DLD1 (cell line): Measurements from ENCODE around the gene BFSP1.

Source experiments
- in situ Hi-C: cut with HindIII; loops from 2 replicates; pipeline ENCODE4 v1.10.0; 2017; ENCODE audit warnings: low sequenced_read_pairs

Gene BFSP1

DNA sequence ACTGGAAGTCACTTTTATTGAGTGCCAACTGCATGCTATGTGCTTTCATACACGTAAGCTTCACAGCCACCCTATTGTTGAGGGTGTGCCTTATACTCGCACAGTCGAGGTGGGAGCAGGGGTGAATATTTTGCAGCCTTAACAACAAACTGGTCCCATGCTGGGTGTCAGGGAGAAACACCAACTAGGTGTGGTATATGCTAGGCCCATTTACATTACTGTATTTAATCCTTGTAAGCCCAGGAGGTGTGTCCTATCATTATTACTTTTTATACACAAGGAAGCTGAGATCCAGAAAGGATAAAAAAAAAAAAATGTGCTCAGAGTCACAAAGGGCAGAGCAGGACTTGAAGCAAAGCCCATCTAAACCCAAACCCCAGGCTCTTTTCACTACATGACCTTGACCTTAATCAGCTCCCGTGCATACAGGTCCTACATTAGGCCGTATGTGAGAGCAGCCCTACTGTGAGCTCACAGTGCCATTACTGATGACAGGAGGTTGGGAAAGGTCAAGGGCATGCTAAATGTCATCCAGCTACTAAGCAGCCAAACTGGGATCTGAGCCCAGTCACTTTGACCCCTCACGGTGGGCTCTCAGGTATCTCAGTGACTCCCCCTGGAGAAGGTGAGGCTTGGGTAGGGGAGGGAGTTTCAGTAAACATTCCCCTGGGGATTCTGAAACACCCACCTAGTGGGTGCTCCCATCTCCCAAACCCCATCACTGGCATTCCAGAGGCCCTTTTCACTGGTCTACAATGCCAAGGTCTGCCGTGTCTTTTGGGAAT, 61.7 kb downstream of the BFSP1 start:
- in situ Hi-C loops, result no loop called here

DNA sequence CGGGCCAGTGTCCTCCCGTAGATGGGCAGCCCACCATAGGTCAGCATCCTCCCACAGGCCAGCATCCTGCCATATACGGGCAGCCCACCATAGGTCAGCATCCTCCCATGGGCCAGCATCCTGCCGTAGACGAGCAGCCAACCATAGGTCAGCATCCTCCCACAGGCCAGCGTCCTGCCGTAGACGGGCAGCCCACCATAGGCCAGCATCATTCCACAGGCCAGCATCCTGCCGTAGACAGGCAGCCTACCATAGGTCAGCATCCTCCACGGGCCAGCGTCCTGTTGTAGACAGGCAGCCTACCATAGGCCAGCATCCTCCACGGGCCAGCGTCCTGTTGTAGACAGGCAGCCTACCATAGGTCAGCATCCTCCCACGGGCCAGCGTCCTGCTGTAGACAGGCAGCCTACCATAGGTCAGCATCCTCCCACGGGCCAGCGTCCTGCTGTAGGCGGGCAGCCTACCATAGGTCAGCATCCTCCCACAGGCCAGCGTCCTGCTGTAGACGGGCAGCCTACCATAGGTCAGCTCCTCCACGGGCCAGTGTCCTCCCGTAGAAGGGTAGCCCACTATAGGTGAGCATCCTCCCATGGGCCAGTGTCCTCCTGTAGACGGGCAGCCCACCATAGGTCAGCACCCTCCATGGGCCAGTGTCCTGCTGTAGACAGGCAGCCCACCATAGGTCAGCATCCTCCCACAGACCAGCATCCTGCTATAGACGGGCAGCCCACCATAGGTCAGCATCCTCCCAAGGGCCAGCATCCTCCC, 62.9 kb downstream of the BFSP1 start:
- in situ Hi-C loops, result no loop called here

DNA sequence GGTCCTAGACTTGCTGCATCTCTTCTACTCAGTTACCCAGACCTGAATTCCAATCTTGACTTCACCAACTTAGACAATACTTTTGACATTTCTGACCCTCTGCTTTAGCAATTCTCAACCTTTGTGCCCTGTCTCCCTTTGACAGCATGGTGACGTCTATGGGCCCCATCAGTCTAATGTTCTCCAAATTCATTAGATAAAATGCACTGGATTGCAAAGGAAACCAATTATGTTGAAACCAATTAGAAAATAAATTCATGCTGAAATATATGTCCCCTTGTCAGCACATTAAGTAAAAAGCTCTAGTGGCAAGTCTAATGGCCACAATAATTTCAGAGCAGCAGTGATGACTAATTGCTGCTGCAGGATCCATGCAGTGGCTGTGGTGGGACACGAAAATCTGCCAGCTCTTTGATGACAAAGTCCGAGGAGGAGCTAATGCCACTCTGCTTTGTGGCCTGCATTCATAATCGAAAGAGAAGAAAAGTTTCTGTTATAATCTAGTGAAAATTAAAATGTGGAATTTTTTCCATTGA, 64.0 kb downstream of the BFSP1 start:
- in situ Hi-C loops, result no loop called here

DNA sequence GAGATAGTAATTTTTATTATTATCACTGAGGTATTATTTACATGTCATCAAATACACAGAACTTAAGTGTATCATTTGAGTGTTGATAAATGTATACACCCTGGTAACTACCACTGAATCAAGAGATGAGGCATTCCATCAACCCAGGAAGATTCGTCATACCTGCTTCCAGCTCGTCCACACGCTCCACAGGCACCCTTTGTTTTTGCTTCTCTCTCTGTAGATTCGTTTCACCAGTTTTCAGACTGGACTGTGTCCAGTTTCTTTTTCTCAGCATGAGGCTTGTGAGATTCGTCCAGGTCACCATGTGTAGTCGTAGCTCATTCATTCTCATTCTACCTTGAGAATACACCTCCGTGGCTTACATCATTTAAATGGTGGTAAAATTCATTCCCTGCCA, 64.5 kb downstream of the BFSP1 start:
- in situ Hi-C loops, result no loop called here

DNA sequence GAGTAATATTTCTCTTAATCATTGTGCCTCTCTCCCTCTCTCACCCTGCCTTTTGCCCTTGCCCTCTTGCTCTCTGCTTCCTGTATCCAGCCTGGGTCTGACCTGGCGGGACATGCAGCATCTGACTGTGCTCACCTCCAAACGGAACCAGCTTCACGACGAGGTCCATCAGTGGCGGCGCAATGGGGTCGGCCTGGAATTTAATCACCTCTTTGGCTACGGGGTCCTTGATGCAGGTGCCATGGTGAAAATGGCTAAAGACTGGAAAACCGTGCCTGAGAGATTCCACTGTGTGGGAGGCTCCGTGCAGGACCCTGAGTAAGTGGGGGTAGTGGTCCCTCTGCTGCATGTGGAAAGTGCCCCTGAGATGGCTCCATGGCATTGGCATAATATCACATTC, 65.9 kb downstream of the BFSP1 start:
- in situ Hi-C loops, result no loop called here

DNA sequence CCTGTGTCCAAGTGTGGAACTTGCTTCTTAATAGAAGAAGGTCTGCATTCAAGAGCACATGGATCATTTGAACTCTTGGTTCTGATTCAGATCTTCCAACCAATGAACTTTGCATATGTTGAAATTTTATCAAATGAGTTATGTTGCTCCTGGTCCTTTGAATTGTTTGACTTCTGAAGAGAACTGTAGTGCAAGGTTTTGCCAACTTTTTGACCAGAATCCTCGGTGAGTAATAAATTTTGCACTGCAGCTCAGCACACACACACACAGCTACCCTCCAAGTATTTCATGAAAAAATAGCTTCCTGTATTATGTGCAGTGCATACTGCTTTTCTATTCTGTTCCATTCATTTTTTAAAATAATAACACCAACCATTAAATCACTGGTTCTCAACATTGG, 67.5 kb downstream of the BFSP1 start:
- in situ Hi-C loops, result no loop called here

DNA sequence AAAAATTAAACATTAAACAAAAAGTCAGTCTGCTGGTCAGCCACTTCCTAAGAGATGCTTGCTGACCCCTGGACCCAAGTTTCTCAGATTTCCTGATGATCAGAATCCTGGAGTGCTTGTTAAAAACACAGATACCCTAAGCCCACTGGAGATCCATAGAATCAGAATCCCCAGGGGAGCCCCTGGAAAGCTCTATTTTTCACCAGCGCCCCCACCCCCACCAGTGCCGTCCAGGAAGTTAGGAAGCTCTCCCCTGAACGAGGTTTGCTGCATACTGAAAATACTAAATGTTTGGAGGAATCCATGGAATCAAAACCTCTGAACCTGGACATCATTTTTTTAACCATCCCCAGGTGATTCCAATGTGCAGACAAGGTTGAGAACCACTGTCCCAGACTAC, 69.2 kb downstream of the BFSP1 start:
- in situ Hi-C loops, result no loop called here

DNA sequence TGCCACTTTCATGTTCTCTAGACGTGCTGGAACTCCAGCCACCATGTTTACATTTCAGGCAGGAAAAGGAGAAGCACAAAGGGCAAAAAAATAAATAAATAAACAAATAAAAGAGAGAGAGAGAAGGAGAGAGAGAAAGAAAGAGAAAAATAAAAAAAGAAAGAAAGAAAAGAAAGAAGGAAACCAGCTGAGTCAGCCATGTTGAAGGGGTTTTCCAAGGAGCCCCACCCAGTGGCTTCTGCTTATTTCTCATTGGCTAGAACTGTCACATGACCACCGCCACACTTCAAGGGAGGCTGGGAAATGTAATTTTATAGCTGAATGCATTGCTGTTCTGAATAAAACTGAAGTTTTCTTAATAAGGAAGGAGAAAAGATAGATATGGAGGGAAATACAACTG, 71.1 kb downstream of the BFSP1 start:
- in situ Hi-C loops, result no loop called here

DNA sequence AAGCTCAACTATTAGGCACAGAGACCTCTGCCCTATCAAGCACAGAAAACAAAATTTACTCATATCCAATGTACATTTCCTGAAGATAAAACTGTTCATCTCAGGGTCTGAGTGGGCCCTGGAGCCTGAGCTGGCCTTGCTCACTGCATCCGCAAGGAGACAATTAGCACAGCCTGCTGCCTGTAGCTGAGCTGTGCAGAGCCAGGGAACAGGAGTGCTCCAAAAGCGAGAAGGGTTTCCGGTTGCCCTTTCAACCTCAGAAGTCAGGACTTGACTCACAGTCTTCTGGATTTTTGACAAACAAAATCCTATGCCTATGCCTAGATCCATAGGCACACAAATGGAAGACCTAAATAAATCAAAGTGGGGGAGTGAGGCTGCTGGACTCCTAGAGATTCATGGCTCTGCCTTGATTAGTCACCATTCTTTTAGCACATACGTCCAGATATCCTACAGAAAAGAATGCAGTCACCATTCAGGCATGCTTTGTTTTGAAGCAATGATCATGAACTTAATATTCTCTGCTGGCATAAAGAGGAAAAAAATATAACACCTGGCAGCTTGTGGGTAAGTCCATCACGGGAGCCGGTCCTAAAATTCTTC, 73.5 kb downstream of the BFSP1 start:
- in situ Hi-C loops, result no loop called here

DNA sequence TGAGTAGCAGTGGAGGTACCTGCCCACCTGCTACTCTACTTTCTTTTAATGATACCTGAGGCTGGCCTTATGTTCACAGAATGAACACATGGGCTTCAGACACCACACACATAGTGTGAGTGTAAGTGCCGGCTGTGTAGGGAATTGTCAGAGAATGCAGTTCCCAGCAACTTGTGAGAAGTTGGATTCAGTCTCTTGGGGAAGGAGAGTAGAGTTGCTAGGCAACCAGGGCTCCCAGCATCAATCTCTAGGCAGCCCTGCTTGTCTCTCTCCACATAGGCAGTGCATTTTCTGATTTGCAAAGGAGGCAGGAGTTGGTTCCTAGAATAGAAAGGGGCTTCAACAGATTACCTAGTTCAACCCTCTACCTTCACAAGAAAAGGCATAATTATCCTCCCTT, 74.1 kb downstream of the BFSP1 start:
- in situ Hi-C loops, result no loop called here

DNA sequence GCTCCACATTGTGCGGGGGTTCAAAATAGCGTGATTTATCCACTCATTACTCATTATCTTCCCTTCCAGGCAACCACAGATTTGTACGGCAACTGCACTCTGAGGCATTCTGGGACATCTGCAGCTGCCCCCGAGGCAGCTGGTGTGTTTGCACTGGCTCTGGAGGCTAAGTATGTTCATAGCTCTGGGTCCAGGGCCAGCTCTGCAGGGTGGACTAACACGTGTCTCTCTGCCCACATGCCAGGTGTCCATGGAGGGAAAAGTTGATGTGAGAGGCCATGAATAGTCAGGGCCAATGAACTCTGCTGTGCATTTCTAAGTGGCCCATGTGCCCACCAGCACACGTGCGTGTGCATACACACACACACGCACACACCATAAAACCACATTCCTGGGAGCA, 74.9 kb downstream of the BFSP1 start:
- in situ Hi-C loops, result no loop called here

DNA sequence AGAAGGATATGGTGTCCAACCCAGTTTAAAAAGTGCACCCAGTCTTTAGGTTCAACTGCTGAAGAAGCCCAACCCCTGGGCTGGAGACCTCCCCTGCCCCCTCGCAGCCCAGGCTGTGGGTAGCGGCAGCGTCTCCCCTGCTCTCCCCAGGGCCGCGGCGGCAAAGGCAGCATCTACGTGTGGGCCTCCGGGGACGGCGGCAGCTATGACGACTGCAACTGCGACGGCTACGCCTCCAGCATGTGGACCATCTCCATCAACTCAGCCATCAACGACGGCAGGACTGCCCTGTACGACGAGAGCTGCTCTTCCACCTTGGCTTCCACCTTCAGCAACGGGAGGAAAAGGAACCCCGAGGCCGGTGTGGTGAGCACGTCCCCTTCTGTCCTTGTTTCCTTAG, 77.6 kb downstream of the BFSP1 start:
- in situ Hi-C loops, result no loop called here

DNA sequence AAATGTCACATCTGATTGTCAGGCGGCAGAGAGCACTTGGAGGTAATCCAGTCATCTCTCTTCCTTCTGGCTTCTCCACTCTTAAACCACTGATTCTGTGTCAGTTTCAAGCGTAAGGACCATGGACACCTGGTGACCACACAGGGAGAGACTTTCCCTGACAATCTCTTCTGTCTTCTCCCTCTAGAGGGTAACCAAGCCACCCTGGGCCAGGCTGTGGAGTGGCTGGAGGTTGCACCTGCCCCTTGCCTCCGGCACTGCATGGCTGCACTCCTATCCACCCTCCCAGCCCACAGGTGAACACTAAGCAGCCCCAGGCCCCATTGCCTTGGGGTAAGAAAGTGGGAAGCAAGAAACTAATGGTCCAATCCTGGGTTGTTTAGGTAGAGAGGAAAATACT, 78.7 kb downstream of the BFSP1 start:
- in situ Hi-C loops, result no loop called here

DNA sequence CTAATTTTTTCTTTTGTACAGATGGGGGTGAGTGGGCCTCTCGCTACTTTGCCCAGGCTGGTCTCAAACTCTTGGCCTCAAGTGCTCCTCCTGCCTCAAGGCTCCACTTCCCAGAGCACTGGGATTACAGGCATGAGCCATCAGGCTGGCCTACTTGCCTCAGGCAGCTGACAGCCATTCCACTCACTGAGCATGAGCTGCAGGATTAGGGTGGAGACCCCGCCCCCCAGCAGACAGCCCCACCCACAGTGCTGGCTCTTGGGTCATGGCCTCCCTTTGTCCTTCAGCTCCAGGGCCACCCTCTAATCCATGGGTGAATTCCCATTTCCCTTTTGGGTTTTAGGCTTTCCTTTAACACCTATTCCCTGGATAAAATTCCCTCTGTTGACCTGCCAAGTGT, 82.1 kb downstream of the BFSP1 start:
- in situ Hi-C loops, result no loop called here

DNA sequence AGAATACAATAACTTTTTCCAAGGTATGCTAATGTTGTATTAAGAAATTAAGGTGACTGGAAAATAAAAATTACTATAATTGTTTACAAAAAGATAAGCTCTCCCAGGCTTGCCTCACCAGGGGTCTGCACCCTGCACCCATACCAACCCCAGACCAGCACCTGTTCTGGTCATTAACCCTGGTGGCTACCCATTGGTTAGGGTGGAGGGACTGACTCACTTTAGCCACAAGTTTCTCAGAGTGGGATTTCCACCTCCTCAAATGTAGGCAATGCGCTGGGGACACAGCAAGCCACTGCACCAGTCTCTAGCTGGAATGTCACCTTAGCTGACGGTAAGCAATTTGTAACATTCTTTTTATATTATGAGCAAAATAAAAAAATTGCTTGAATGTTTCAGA, 83.1 kb downstream of the BFSP1 start:
- in situ Hi-C loops, result no loop called here

DNA sequence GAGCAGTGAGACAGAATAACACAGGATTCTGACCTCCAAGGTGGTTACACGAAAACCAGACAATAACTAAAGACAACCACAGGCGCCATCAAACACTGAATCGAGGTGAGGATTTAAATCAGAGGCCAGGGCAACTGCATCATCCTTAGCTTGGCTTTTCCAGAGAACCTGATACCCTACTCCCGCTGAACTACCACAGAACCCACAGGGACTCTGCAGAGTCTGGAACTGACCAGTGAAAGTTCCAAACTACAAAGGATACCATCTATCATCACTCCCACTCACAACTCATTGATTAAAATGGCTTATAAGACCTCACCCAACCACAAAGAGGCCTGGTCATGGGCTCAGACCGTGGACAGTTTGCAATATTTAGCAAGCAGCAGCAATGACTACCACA, 85.0 kb downstream of the BFSP1 start:
- in situ Hi-C loops, result no loop called here

DNA sequence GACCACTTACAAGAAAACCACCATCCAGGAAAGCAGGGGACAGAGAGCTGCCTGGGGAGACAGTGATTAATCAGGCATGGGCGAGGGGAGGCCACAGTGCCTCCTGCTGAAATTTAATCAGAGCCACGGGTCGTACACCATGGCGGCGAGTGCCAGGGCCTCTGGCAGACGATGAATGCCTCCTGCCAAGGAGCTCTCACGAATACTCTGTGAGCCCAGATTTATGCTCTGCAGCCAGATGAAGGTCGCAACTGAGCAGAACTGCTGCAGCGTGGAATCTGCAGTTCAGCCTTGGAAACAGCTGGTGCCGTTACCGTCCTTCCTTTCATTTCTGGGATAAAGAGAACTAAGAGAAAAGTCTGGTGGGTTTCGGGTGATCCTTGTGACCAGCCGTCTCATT, 85.6 kb downstream of the BFSP1 start:
- in situ Hi-C loops, result no loop called here

DNA sequence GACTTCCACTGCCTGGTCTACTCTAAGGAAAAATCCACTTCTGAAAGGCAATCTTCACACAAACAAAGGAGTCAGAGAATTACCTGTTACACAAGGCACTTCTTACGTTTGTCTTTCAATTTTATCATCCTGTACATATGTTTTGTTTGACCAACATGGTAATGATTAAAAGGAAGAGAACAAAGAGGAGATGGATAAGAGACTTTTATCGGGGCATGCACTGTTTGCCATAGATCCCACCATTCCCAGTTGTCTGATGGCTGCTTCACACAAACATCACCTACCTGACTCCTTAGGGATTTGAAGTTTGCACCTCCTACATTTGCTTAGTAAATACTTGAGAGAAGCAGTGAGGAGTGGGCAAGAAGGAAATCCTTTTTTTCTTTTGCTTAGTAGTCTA, 87.1 kb downstream of the BFSP1 start:
- in situ Hi-C loops, result no loop called here
